OCI-LY3 (cell line): ENCODE measurements around the gene PTRH1.

Experiments used
- CTCF ChIP-seq: fragments of 200-600, 300-600 bp; sonication (generic); IDR thresholded peaks from 2 replicates; pipeline ENCODE4 v1.5.1; 2014; ENCODE audit warnings: antibody characterized with exemption, low read length, low read depth
- EZH2phosphoT487 ChIP-seq: fragments of 200-600 bp; shearing (Covaris generic); IDR thresholded peaks from 2 replicates; pipeline ENCODE4 v1.6.1; 2018; ENCODE audit warnings: antibody characterized with exemption, mixed run types, low read depth

- TF ChIP-seq CTCF = no peak
- TF ChIP-seq EZH2phosphoT487 = no peak
These were observed 32.9 kb downstream of the PTRH1 start for GRCh38 chr9:127682351-127683136.
